ENCODE results near the gene ZNF609.

- TF ChIP-seq, protein P1, sequence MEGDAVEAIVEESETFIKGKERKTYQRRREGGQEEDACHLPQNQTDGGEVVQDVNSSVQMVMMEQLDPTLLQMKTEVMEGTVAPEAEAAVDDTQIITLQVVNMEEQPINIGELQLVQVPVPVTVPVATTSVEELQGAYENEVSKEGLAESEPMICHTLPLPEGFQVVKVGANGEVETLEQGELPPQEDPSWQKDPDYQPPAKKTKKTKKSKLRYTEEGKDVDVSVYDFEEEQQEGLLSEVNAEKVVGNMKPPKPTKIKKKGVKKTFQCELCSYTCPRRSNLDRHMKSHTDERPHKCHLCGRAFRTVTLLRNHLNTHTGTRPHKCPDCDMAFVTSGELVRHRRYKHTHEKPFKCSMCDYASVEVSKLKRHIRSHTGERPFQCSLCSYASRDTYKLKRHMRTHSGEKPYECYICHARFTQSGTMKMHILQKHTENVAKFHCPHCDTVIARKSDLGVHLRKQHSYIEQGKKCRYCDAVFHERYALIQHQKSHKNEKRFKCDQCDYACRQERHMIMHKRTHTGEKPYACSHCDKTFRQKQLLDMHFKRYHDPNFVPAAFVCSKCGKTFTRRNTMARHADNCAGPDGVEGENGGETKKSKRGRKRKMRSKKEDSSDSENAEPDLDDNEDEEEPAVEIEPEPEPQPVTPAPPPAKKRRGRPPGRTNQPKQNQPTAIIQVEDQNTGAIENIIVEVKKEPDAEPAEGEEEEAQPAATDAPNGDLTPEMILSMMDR (conservative IDR thresholded peaks at IDR 0.05; ENCODE audit: low read depth, low read length) = no peak
- no peak for TF ChIP-seq EZH2phosphoT487 (IDR thresholded peaks at IDR 0.05; ENCODE audit: borderline replicate concordance, low read length)
- no peak for TF ChIP-seq EZH2 (IDR thresholded peaks at IDR 0.05; ENCODE audit: low read length, unreplicated experiment)
Observed at GRCh38 chr15:64412216-64412615, 48.2 kb upstream of the ZNF609 start.
